BLaER1 treated with 17β-estradiol and CSF1 and Interleukin-3, amounts not matched to agents 10 nM and 100 nM (cell line): ENCODE data around the gene SPATA33.
"Not testable (repeated sequence)": the region's sequence is repeated elsewhere in the genome, so short reads cannot be mapped to it uniquely, and the experiment has no call there.

ENCODE experiments used
- H3K27ac ChIP-seq, 11 experiments: shearing (Covaris generic); formaldehyde crosslinking; 2 replicates each; pipeline ENCODE4 v1.8.1; 2022
- H3K27me3 ChIP-seq, 11 experiments: shearing (Covaris generic); formaldehyde crosslinking; 2 replicates each; pipeline ENCODE4 v1.8.1; 2022
- H3K36me3 ChIP-seq, 11 experiments: shearing (Covaris generic); formaldehyde crosslinking; 2 replicates each; pipeline ENCODE4 v1.8.1; 2022
- H3K4me1 ChIP-seq, 10 experiments: shearing (Covaris generic); formaldehyde crosslinking; 2 replicates each; pipeline ENCODE4 v1.8.1; 2022
- H3K4me2 ChIP-seq, 11 experiments: shearing (Covaris generic); formaldehyde crosslinking; 2 replicates each; pipeline ENCODE4 v1.8.1; 2022
- H3K4me3 ChIP-seq, 10 experiments: shearing (Covaris generic); formaldehyde crosslinking; 2 replicates each; pipeline ENCODE4 v1.8.1; 2022
- H3K9ac ChIP-seq, 11 experiments: shearing (Covaris generic); formaldehyde crosslinking; 2 replicates each; pipeline ENCODE4 v1.8.1; 2022
- H3K9me3 ChIP-seq, 11 experiments: shearing (Covaris generic); formaldehyde crosslinking; replicated peaks in 1 of 11; 2 replicates each; pipeline ENCODE4 v1.8.1; 2022
- H4K20me1 ChIP-seq, 11 experiments: shearing (Covaris generic); formaldehyde crosslinking; 2 replicates each; pipeline ENCODE4 v1.8.1; 2022
- Cebpa-rat ChIP-seq, 11 experiments: shearing (Covaris generic); IDR thresholded peaks; 2 replicates each; pipeline ENCODE4 v1.8.1; 2022

SPATA33 gene

GRCh38 chr16:89621136-89621697 is 36.4 kb upstream of the SPATA33 start:
- peaks cover 0 to 17% (median 0%) of the 10 kb centered on the region in 11 experiments; a peak in 5 of 22 replicates for H3K27me3 ChIP-seq
- H3K36me3 ChIP-seq = peaks cover 0 to 6% (median 0%) of the 10 kb centered on the region in 11 experiments; a peak in 3 of 22 replicates
- TF ChIP-seq Cebpa-rat (IDR thresholded peaks at IDR 0.05) = no peak
- peaks cover 0 to 30% (median 0%) of the 10 kb centered on the region in 11 experiments; a peak in 5 of 22 replicates for H4K20me1 ChIP-seq
- peaks cover 20 to 68% (median 51%) of the 10 kb centered on the region in 10 experiments for H3K4me1 ChIP-seq
- no peaks in the 10 kb centered on the region for H3K9me3 ChIP-seq
- peak overlapping the region in 9 of 11 experiments; percentile 67 to 88 (median 73); a peak in 18 of 22 replicates for H3K4me2 ChIP-seq
- peak overlapping the region in 3 of 11 experiments; percentile 44 to 60 (median 48); a peak in 2 of 22 replicates for H3K27ac ChIP-seq
- H3K9ac ChIP-seq = peak overlapping the region in 6 of 11 experiments; percentile 2 to 54 (median 46); a peak in 9 of 22 replicates
- no peak overlapping the region for H3K4me3 ChIP-seq

GRCh38 chr16:89621698-89622409 is 35.8 kb upstream of the SPATA33 start:
- peaks cover 0 to 28% (median 0%) of the 10 kb centered on the region in 11 experiments; a peak in 4 of 22 replicates for H4K20me1 ChIP-seq

GRCh38 chr16:89623511-89624261 is 34.0 kb upstream of the SPATA33 start:
- Histone ChIP-seq H3K9me3 (no peaks in the 10 kb centered on the region), H3K4me1 (peaks cover 9 to 44% (median 27%) of the 10 kb centered on the region in 10 experiments), H3K4me3 (no peak overlapping the region), H3K36me3 (peaks cover 0 to 6% (median 0%) of the 10 kb centered on the region in 11 experiments; a peak in 3 of 22 replicates), H3K9ac (no peak overlapping the region), H3K27ac (no peak overlapping the region), H3K4me2 (peak overlapping the region in 3 of 11 experiments; percentile 7 to 31 (median 21); a peak in 2 of 22 replicates), H3K27me3 (peaks cover 0 to 9% (median 0%) of the 10 kb centered on the region in 11 experiments; a peak in 3 of 22 replicates), H4K20me1 (peaks cover 0 to 21% (median 0%) of the 10 kb centered on the region in 11 experiments; a peak in 4 of 22 replicates)
- TF ChIP-seq Cebpa-rat (IDR thresholded peaks at IDR 0.05) = no peak

More at GRCh38 chr16:89621698-89622409, 35.8 kb upstream of the SPATA33 start:
- Histone ChIP-seq H3K36me3 (peaks cover 0 to 6% (median 0%) of the 10 kb centered on the region in 11 experiments; a peak in 3 of 22 replicates), H3K9me3 (no peaks in the 10 kb centered on the region), H3K4me3 (no peak overlapping the region), H3K27me3 (peaks cover 0 to 11% (median 0%) of the 10 kb centered on the region in 11 experiments; a peak in 4 of 22 replicates), H3K27ac (no peak overlapping the region), H3K4me1 (peaks cover 15 to 62% (median 45%) of the 10 kb centered on the region in 10 experiments), H3K9ac (no peak overlapping the region), H3K4me2 (peak overlapping the region in 6 of 11 experiments; percentile 69 to 88 (median 84); a peak in 10 of 22 replicates)
- TF ChIP-seq Cebpa-rat (IDR thresholded peaks at IDR 0.05) = no peak

- Histone ChIP-seq H3K4me3 (no peak overlapping the region), H3K4me1 (peaks cover 7 to 44% (median 23%) of the 10 kb centered on the region in 10 experiments), H3K36me3 (peaks cover 0 to 6% (median 0%) of the 10 kb centered on the region in 11 experiments; a peak in 3 of 22 replicates), H3K4me2 (no peak overlapping the region), H3K27ac (no peak overlapping the region), H4K20me1 (peaks cover 0 to 20% (median 0%) of the 10 kb centered on the region in 11 experiments; a peak in 4 of 22 replicates), H3K9ac (no peak overlapping the region), H3K9me3 (peaks cover 0 to 6% (median 0%) of the 10 kb centered on the region in 11 experiments; a peak in 6 of 22 replicates), H3K27me3 (peaks cover 0 to 8% (median 0%) of the 10 kb centered on the region in 11 experiments; a peak in 3 of 22 replicates)
- TF ChIP-seq Cebpa-rat (IDR thresholded peaks at IDR 0.05) = no peak
Observed at GRCh38 chr16:89624777-89625761, 32.6 kb upstream of the SPATA33 start.

GRCh38 chr16:89629827-89630610 is 27.6 kb upstream of the SPATA33 start:
- Histone ChIP-seq H3K9me3 (peaks cover 4 to 21% (median 9%) of the 10 kb centered on the region in 11 experiments; a peak in 17 of 22 replicates), H3K4me2 (peak overlapping the region in 3 of 11 experiments; percentile 10 to 26 (median 15); a peak in 3 of 22 replicates), H3K36me3 (peaks cover 0 to 6% (median 0%) of the 10 kb centered on the region in 11 experiments; a peak in 2 of 22 replicates), H4K20me1 (peaks cover 0 to 14% (median 0%) of the 10 kb centered on the region in 11 experiments; a peak in 2 of 22 replicates), H3K4me1 (peaks cover 0 to 21% (median 10%) of the 10 kb centered on the region in 10 experiments; a peak in 14 of 20 replicates), H3K27ac (no peak overlapping the region), H3K27me3 (peaks cover 0 to 4% (median 0%) of the 10 kb centered on the region in 11 experiments; a peak in 3 of 22 replicates), H3K4me3 (no peak overlapping the region), H3K9ac (no peak overlapping the region)
- TF ChIP-seq Cebpa-rat (IDR thresholded peaks at IDR 0.05) = no peak

- peaks cover 0 to 32% (median 4%) of the 10 kb centered on the region in 11 experiments; a peak in 7 of 22 replicates for H4K20me1 ChIP-seq
- peak overlapping the region in 8 of 11 experiments; percentile 19 to 72 (median 54); a peak in 11 of 22 replicates for H3K4me2 ChIP-seq
- TF ChIP-seq Cebpa-rat (IDR thresholded peaks at IDR 0.05) = no peak
- no peak overlapping the region for H3K27ac ChIP-seq
- H3K27me3 ChIP-seq = peaks cover 0 to 13% (median 0%) of the 10 kb centered on the region in 11 experiments; a peak in 7 of 22 replicates
- no peak overlapping the region for H3K9ac ChIP-seq
- H3K36me3 ChIP-seq = no peaks in the 10 kb centered on the region; a peak in 3 of 22 replicates
- H3K9me3 ChIP-seq = peaks cover 4 to 27% (median 9%) of the 10 kb centered on the region in 11 experiments; a peak in 17 of 22 replicates
- H3K4me1 ChIP-seq = peaks cover 8 to 52% (median 35%) of the 10 kb centered on the region in 10 experiments; a peak in 19 of 20 replicates
- no peak overlapping the region for H3K4me3 ChIP-seq
Observed at GRCh38 chr16:89633064-89633631, 24.5 kb upstream of the SPATA33 start.

- H3K27ac ChIP-seq, H3K9ac ChIP-seq, H3K4me3 ChIP-seq, H3K36me3 ChIP-seq: not testable (repeated sequence)
- Histone ChIP-seq H3K4me1 (peaks cover 8 to 57% (median 39%) of the 10 kb centered on the region in 10 experiments; a peak in 19 of 20 replicates), H4K20me1 (peaks cover 0 to 30% (median 4%) of the 10 kb centered on the region in 11 experiments; a peak in 7 of 22 replicates), H3K9me3 (peaks cover 4 to 25% (median 9%) of the 10 kb centered on the region in 11 experiments; a peak in 17 of 22 replicates), H3K27me3 (peaks cover 0 to 13% (median 0%) of the 10 kb centered on the region in 11 experiments; a peak in 7 of 22 replicates), H3K4me2 (peak overlapping the region in 2 of 11 experiments; percentile 86 to 91; a peak in 4 of 22 replicates)
Observed at GRCh38 chr16:89634463-89635385, 22.9 kb upstream of the SPATA33 start.
